DND-41 (cell line): ENCODE measurements around the gene TDRD9.

Source experiments
- EZH2 ChIP-seq: IDR thresholded peaks from 3 replicates; pipeline ENCODE4 v1.6.1; 2012; ENCODE audit warnings: borderline replicate concordance, low read depth, mild to moderate bottlenecking, moderate library complexity, low read length, inconsistent platforms; ENCODE audit not compliant: severe bottlenecking
- TF ChIP-seq, protein P1 (sequence below): IDR thresholded peaks from 2 replicates; pipeline ENCODE4 v1.5.1; 2012; ENCODE audit warnings: borderline replicate concordance, low read length, moderate library complexity, mild to moderate bottlenecking; ENCODE audit not compliant: poor library complexity, severe bottlenecking; ENCODE audit errors: extremely low read depth

GRCh38 chr14:103989964-103990363 lies 61.7 kb downstream of the TDRD9 start:
- TF ChIP-seq, protein P1, sequence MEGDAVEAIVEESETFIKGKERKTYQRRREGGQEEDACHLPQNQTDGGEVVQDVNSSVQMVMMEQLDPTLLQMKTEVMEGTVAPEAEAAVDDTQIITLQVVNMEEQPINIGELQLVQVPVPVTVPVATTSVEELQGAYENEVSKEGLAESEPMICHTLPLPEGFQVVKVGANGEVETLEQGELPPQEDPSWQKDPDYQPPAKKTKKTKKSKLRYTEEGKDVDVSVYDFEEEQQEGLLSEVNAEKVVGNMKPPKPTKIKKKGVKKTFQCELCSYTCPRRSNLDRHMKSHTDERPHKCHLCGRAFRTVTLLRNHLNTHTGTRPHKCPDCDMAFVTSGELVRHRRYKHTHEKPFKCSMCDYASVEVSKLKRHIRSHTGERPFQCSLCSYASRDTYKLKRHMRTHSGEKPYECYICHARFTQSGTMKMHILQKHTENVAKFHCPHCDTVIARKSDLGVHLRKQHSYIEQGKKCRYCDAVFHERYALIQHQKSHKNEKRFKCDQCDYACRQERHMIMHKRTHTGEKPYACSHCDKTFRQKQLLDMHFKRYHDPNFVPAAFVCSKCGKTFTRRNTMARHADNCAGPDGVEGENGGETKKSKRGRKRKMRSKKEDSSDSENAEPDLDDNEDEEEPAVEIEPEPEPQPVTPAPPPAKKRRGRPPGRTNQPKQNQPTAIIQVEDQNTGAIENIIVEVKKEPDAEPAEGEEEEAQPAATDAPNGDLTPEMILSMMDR, result no peak
- TF ChIP-seq EZH2, result no peak
